HepG2 (cell line): ENCODE results near the gene VPS54. TPM values are rescaled to one million over a fixed set of nuclear protein-coding genes. Genes with fewer than 3 reads are reported as not detected.
A peak's percentile ranks its signal among the peaks of the same experiment; 100 is the strongest.

ENCODE experiments used
- ARID5B ChIP-seq: IDR thresholded peaks from 2 replicates; pipeline ENCODE4 v1.4.0; 2020; ENCODE audit warnings: mild to moderate bottlenecking, missing genetic modification reagents
- ATF3 ChIP-seq: sonication (generic); formaldehyde crosslinking; IDR thresholded peaks from 2 replicates; pipeline ENCODE4 v1.4.0; 2020; ENCODE audit warnings: missing genetic modification reagents
- CEBPB ChIP-seq: IDR thresholded peaks from 2 replicates; pipeline ENCODE4 v1.6.1; 2011; ENCODE audit warnings: low read depth, low read length, improper control_type of control experiment, borderline replicate concordance
- CEBPG ChIP-seq: IDR thresholded peaks from 2 replicates; pipeline ENCODE4 v1.6.1; 2016
- DNMT3B ChIP-seq: conservative IDR thresholded peaks from 2 replicates; pipeline ENCODE4 v1.6.1; 2016; ENCODE audit warnings: missing biosample characterization, control low read depth
- FOSL1 ChIP-seq: sonication (generic); formaldehyde crosslinking; IDR thresholded peaks from 2 replicates; pipeline ENCODE4 v1.9.0; 2021; ENCODE audit warnings: missing genetic modification reagents, borderline replicate concordance
- HBP1 ChIP-seq: IDR thresholded peaks from 2 replicates; pipeline ENCODE4 v1.6.1; 2016; ENCODE audit warnings: low read depth, control low read depth
- HDAC1 ChIP-seq: sonication (generic); formaldehyde crosslinking; IDR thresholded peaks from 2 replicates; pipeline ENCODE4 v1.5.1; 2020; ENCODE audit warnings: mild to moderate bottlenecking, missing genetic modification reagents
- HOXD1 ChIP-seq: sonication (generic); formaldehyde crosslinking; IDR thresholded peaks from 2 replicates; pipeline ENCODE4 v1.5.0; 2020; ENCODE audit warnings: missing genetic modification reagents
- ISL2 ChIP-seq: sonication (generic); formaldehyde crosslinking; IDR thresholded peaks from 2 replicates; pipeline ENCODE4 v1.5.0; 2020; ENCODE audit warnings: missing genetic modification reagents
- JUNB ChIP-seq: sonication (generic); formaldehyde crosslinking; IDR thresholded peaks from 2 replicates; pipeline ENCODE4 v1.8.0; 2022; ENCODE audit warnings: missing genetic modification reagents, mild to moderate bottlenecking, borderline replicate concordance
- MEF2D ChIP-seq: sonication (generic); formaldehyde crosslinking; IDR thresholded peaks from 2 replicates; pipeline ENCODE4 v1.5.1; 2020; ENCODE audit warnings: mild to moderate bottlenecking, missing genetic modification reagents
- PRMT3 ChIP-seq: sonication (generic); formaldehyde crosslinking; IDR thresholded peaks from 2 replicates; pipeline ENCODE4 v1.8.1; 2022; ENCODE audit warnings: low read depth, mild to moderate bottlenecking, moderate library complexity, missing genetic modification reagents, borderline replicate concordance
- SALL1 ChIP-seq: sonication (generic); formaldehyde crosslinking; IDR thresholded peaks from 2 replicates; pipeline ENCODE4 v1.8.0; 2022; ENCODE audit warnings: mild to moderate bottlenecking, missing genetic modification reagents
- SMAD9 ChIP-seq: sonication (generic); formaldehyde crosslinking; IDR thresholded peaks from 2 replicates; pipeline ENCODE4 v1.5.1; 2020; ENCODE audit warnings: mild to moderate bottlenecking, missing genetic modification reagents
- YEATS2 ChIP-seq: sonication (generic); formaldehyde crosslinking; IDR thresholded peaks from 2 replicates; pipeline ENCODE4 v1.4.0; 2020; ENCODE audit warnings: missing genetic modification reagents, borderline replicate concordance
- ZBTB7B ChIP-seq: sonication (generic); formaldehyde crosslinking; IDR thresholded peaks from 2 replicates; pipeline ENCODE4 v1.4.0; 2020; ENCODE audit warnings: missing genetic modification reagents
- ZNF12 ChIP-seq: sonication (generic); formaldehyde crosslinking; IDR thresholded peaks from 2 replicates; pipeline ENCODE4 v1.5.0; 2020; ENCODE audit warnings: missing genetic modification reagents
- ZNF207 ChIP-seq: fragments of 450-650 bp; IDR thresholded peaks from 2 replicates; pipeline ENCODE4 v1.6.1; 2016; ENCODE audit warnings: antibody characterized with exemption, borderline replicate concordance
- ZNF589 ChIP-seq: sonication (generic); formaldehyde crosslinking; conservative IDR thresholded peaks from 2 replicates; pipeline ENCODE4 v1.8.0; 2022; ENCODE audit warnings: mild to moderate bottlenecking, moderate library complexity, missing genetic modification reagents
- ZNF747 ChIP-seq: sonication (generic); formaldehyde crosslinking; IDR thresholded peaks from 2 replicates; pipeline ENCODE4 v1.8.1; 2023; ENCODE audit warnings: missing genetic modification reagents, mild to moderate bottlenecking, borderline replicate concordance
- ZNF768 ChIP-seq: sonication (generic); formaldehyde crosslinking; IDR thresholded peaks from 2 replicates; pipeline ENCODE4 v1.4.0; 2020; ENCODE audit warnings: missing genetic modification reagents
- ZNF788 ChIP-seq: sonication (generic); formaldehyde crosslinking; IDR thresholded peaks from 2 replicates; pipeline ENCODE4 v1.5.0; 2020; ENCODE audit warnings: mild to moderate bottlenecking, missing genetic modification reagents, borderline replicate concordance
- polyA plus RNA-seq, 8 experiments: library from polyadenylated mRNA; depleted of rRNA in 3 of 8; stranded (reverse) in 7 of 8; unstranded in 1 of 8; fragments of >200 nt; fragmentation: Illumina TruSeq in 4 of 8; extraction: Trizol in 4 of 8; gene quantifications; 2 replicates each; pipeline versions ENCODE4 v1.2.1 to v1.2.3, GENCODE V29; 2011 to 2016; ENCODE audit warnings: low read depth in 4 of 8, missing spikeins in 1 of 8, mixed read lengths in 1 of 8; ENCODE audit not compliant: insufficient read depth in 1 of 8
- total RNA-seq, 5 experiments: library from RNA; depleted of rRNA; stranded (reverse); fragments of >200 nt; fragmentation: Illumina TruSeq; extraction: Trizol; gene quantifications; 2 replicates each; pipeline ENCODE4 v1.2.3, GENCODE V29; 2016; ENCODE audit warnings: low read depth in 1 of 5
- TF ChIP-seq, protein P1 (sequence below): IDR thresholded peaks from 2 replicates; pipeline ENCODE4 v1.6.1; 2016

The VPS54 gene
- total and polyA plus RNA-seq, 2 of the 13 experiments (the other 11 are each of a cell fraction or from before 2014, with no cell fraction given): 64.7 to 77.5 TPM

DNA sequence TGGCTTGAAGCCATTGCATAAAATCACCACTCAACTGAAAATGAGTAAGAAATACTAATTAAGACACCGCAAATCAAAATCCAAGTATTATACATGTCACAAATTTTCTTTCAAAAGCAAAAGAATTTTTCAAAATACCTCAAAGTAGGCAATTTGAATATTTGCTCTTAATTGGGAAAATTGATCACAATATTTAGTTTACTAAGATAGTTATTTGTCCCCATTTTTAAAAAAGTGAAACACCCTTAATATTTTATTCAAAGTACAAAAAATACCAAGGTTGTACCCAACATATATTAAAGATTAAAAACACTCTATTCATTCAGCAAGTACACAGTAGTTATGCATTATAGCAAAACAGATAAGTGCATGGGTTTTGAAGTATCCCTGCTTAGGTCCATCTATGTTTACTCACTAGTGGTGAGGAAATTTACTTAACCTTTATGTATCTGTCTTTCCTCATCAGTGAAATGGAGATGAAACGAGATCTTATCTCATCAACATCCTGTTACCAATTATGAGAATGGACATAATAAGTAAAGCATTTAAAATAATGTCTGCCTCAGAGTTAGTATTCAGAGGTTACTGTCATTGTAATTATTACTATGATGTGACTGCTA is 35.1 kb downstream of the VPS54 start (continued):
- TF ChIP-seq SALL1 (peak; percentile 80; the same call in 1 of the 2 replicates), ATF3 (CRISPR knock-in tag) (peak; percentile 87), PRMT3 (CRISPR knock-in tag) (no peak), HDAC1 (CRISPR knock-in tag) (peak; percentile 90), ZNF788 (CRISPR knock-in tag) (no peak), DNMT3B (CRISPR knock-in tag) (peak; percentile 92; the same call in 1 of the 2 replicates), ZBTB7B (peak; percentile 75; the same call in 1 of the 2 replicates), SMAD9 (no peak), ZNF747 (CRISPR knock-in tag) (no peak), CEBPG (CRISPR knock-in tag) (peak; percentile 94), HBP1 (CRISPR knock-in tag) (0 out of 2 replicates have a peak, but pooled peaks have one; percentile 67), ZNF12 (CRISPR knock-in tag) (peak; percentile 47; the same call in 1 of the 2 replicates), JUNB (CRISPR knock-in tag) (peak; percentile 48; the same call in 1 of the 2 replicates), CEBPB (peak; percentile 86; the same call in 1 of the 2 replicates), YEATS2 (CRISPR knock-in tag) (peak; percentile 42; the same call in 1 of the 2 replicates), ZNF589 (peak; percentile 78; the same call in 1 of the 2 replicates), MEF2D (CRISPR knock-in tag) (0 out of 2 replicates have a peak, but pooled peaks have one; percentile 83), ARID5B (CRISPR knock-in tag) (peak; percentile 100), ZNF768 (CRISPR knock-in tag) (no peak), HOXD1 (peak; percentile 95; the same call in 1 of the 2 replicates), ZNF207 (no peak), ISL2 (CRISPR knock-in tag) (peak; percentile 100), FOSL1 (CRISPR knock-in tag) (peak; percentile 53; the same call in 1 of the 2 replicates)
- TF ChIP-seq, protein P1, sequence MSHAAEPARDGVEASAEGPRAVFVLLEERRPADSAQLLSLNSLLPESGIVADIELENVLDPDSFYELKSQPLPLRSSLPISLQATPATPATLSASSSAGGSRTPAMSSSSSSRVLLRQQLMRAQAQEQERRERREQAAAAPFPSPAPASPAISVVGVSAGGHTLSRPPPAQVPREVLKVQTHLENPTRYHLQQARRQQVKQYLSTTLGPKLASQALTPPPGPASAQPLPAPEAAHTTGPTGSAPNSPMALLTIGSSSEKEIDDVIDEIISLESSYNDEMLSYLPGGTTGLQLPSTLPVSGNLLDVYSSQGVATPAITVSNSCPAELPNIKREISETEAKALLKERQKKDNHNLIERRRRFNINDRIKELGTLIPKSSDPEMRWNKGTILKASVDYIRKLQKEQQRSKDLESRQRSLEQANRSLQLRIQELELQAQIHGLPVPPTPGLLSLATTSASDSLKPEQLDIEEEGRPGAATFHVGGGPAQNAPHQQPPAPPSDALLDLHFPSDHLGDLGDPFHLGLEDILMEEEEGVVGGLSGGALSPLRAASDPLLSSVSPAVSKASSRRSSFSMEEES (CRISPR knock-in tag): peak; percentile 92
